Pulmonary artery endothelial cell (primary cell): Measurements from ENCODE around the gene STBD1. TPM values are rescaled to one million over a fixed set of nuclear protein-coding genes. Genes with fewer than 3 reads are reported as not detected.
"Not testable (repeated sequence)": the region's sequence is repeated elsewhere in the genome, so short reads cannot be mapped to it uniquely, and the experiment has no call there.

ENCODE experiments used
- DNase-seq: peaks from one replicate; pipeline ENCODE4 v3.0.0-alpha.2; 2011; ENCODE audit warnings: low read depth, low spot score
- total RNA-seq: library from RNA; depleted of rRNA; stranded (reverse); fragments of >200 nt; gene quantifications from 2 replicates; pipeline ENCODE4 v1.2.3, GENCODE V29; 2014

Gene STBD1
- total RNA-seq, result 2.6 TPM in 2 replicates

GRCh38 chr4:76305971-76306881 is at the start of gene STBD1:
STBD1 (plus strand) TSS chr4:76306733; CDS start chr4:76306770, 37 bp downstream.
- no peak for DNase-seq

DNA sequence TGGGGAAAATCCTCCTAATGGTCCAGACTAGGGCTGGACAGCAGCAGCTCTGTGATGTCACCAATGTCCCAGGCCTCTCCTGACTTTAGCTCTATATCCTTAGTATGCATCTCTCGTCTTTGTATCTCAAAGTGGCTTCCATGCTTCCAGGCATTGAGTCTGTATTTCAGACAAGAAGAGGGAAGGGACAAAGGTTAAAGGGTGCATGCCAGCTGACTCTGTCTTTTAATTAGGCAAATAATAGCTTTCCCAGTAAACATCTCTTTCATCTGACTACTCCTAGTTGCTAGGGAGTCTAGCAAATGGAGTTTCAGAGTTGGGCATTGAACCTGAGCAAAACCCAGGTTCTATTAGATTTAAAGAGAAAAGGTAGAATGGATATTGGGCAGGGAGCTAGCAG is 49.6 kb upstream of the STBD1 start:
- DNase-seq, result no peak

- no peak for DNase-seq
Observed at GRCh38 chr4:76257824-76258223, 48.7 kb upstream of the STBD1 start.

DNA sequence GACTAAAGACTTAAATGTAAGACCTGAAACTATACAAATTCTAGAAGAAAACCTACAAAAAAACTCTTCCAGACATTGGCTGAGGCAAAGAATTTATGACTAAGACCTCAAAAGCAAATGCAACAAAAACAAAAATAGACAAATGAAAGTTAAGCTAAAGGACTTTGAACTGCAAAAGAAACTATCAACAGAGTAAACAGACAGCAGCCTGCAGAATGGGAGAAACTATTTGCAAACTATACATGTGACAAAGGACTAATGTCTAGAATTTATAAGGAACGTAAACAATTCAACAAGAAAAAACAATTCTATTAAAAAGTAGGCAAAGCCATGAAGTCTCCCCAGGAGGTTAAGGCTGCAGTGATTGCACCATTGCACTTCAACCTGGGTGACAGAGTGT is 46.0 kb upstream of the STBD1 start:
- DNase-seq, result no peak

DNA sequence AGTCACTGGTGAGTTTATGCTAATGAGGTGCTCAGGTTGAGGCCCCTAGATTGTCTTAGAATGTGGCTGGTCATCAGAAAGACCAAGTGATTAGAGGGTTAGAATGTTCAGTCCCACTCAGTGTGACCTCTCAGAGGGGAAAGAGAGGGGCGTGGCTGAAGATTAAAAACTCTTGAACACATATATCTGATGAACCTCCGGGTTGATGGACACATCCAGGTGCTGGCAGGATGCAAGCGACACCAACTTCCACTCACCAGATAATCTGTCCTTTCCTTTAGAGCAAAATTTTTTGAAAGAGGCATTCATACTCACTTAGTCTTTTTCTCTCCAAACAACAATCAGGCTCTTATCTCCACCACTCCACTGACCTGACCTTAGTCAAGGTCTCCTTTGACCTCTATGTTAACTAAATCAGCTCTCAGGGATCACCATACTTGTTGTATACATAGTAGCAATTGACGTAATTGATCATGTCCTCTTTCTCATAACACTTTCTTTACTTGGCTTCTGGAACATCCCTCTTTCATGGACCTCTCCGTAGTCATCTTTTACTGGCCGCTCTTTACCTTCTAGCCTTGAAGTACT is 40.8 kb upstream of the STBD1 start:
- DNase-seq, result no peak

DNA sequence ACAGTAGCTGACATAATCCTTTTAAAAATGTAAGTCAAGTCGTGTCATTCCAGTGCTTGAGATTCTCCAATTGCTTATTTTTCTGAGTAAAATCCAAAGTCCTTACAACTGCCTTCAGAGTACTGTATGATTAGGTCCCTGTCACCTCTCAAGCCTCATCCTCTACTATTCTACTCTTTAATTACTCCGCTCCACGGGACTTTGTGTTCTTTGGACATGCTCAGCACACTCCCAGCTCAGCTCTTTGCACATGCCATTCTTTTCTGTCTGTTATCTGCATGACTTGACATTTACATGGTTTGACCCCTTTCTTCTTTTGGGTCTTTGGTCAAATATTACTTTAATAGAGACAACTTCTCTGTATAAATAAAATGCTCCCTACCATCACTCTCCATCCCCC is 39.9 kb upstream of the STBD1 start:
- DNase-seq, result no peak

DNA sequence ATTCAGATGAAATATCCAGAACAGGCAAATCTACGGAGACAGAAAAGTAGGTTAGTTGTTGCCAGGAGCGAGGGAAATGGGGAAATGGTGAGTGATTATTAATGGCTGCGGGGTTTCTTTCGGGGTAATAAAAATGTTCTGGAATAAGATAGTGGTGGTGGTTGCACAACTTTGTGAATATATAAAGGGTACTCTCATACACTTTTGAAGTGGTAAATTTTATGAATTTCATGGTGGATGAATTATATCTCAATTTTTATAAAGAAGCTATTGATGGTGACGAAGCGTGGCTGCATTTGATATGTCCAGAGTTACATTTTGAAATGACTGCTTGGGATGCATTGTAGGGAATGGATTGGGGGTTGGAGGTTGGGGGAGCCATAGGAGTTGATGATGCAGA is 38.7 kb upstream of the STBD1 start:
- no peak for DNase-seq

DNA sequence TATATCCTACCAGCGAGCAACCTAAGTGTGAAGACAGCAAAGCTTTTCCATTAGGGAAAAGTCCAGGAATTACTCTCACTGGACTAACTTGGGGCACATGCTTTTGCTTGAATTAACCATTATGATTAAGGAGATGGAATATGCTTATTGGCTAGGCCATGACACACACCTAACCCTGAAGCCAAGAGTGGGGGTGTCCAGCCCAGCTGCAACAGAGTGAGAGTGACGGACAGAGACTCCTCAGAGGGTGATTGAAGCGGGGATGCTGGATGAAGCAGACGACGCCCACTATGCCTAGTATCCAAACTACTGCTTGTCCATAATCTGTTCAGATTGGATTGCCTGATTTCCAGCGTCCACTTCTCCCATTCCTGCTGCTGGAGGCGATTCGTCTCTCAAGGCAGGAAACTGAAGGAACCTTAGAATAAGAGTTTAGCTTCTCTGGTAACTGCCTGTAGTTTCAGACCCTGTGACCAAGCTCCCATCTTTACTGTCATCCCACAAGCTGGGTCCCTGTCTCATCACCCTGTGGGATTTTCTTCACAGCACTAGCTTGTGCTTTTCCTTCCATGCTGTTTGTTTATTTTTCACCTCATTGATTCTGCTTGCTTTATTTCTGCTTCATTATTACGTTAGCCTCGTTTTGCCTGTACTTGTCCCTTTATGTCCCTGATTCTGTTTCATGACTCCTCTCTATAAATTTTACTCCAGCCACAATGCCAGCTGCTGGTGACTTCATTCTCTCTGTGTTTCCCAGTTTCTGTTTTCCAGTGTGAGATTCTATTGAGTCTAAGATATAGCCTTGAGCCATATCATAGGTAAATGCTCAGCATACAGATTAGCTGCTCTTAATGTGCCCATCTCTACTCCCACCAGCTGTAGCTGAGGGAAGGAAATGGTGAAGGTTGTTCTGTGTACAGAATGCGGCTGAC is 36.0 kb upstream of the STBD1 start:
- no peak for DNase-seq

DNA sequence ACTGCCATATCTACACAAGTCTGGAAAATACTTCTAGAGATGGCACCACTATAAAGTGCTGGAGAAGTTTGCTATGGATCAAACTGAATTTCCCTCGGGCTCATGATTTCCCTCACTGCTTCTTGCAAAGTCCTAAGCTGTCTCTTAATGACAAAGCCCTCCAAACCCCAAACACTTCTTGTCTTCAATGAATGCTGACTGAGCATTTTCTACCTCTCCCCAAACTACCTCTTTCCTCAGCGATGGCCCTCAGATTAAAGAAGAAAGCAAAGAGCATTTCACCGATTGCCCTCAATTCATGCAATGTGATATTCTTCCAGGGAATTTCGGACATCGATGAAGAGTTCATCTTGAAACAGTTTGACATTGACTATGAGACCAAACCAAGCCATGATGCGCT is 35.3 kb upstream of the STBD1 start:
- DNase-seq, result no peak

GRCh38 chr4:76272073-76272472 is 34.5 kb upstream of the STBD1 start:
- DNase-seq, result no peak

DNA sequence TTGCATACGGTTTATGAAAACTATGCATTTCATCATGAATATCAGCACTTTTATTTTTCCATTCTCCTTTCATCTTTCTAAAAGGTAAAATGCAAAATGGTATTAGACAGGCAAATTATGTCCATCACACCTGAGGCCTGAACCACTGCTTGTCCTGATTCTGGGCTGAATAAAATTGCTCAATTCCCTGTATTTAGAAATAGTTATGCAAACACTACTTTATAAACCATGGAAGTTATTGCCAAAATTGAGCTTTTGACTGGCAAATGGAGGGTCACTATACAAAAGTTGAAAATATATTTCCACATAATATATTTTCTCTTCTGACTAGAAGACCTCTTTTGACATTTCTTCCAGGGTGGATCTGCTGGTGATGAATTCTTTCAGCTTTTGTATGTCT is 34.0 kb upstream of the STBD1 start:
- DNase-seq, result no peak

GRCh38 chr4:76272999-76273398 is 33.5 kb upstream of the STBD1 start:
- DNase-seq, result no peak

DNA sequence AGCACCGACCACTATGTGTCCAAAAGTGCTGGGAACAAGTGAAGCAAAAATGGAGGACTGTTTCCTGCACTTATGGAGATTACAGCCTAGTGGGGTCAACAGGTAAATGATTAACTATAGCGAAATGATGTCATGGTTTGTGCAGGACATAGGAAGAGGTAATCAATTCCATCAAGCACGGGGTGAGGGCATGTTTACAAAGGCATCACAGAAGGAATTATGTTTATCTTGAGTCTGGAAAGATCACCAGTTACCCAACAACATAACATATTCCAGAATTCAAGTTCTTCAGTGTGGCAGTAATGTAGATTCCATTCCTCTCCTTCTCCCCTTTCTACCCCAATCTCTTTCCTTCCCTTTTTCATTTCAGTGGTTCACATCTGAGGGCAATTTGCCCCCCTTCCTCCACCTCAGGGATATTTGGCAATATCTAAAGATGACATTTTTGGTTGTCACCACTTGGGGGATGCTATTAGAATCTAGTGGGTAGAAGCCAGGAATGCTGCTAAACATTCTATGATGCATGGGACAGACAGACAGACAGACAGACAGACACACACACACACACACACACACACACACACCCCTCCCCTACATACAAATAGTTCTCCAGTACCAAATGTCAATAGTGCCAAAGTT is 30.9 kb upstream of the STBD1 start:
- no peak for DNase-seq

- DNase-seq, result no peak
Observed at GRCh38 chr4:76276813-76277212, 29.7 kb upstream of the STBD1 start.

DNA sequence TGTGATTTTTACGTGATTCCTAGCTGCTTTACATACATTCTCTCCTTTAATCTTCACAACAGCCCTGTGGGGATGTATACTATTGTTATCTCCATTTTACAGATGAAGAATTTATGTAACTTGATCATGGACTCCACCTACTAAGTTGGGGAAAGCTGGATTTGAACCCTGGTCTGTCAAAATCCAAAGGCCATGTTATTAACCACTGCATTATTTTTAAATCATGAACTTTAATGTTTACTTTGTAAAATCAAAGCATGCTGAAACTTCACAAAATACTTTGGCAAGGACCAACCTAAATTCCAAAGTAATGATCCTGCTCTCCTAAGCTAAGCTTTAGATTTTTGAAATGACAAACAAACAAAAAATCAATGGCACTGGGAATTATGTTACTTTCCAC is 28.9 kb upstream of the STBD1 start:
- DNase-seq, result no peak

- DNase-seq, result no peak
Observed at GRCh38 chr4:76278583-76278982, 27.9 kb upstream of the STBD1 start.

DNA sequence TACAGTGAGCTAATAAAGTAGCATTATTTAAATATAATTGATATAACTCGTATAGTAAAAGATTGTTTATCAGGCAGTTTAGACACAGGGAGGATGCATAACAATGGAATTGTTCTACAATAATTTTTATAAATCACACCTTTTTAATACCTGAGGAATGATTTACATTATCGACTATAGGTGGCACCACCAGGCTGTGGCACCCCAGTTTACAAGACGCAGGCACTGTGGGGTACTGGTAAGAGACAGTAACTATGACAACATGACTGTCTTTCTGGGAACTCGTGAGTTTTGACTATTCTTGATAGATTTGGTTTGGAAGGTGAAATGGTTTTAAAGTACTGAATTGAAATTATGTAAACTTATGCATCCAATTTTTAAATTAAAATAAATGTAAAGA is 27.1 kb upstream of the STBD1 start:
- DNase-seq, result no peak

DNA sequence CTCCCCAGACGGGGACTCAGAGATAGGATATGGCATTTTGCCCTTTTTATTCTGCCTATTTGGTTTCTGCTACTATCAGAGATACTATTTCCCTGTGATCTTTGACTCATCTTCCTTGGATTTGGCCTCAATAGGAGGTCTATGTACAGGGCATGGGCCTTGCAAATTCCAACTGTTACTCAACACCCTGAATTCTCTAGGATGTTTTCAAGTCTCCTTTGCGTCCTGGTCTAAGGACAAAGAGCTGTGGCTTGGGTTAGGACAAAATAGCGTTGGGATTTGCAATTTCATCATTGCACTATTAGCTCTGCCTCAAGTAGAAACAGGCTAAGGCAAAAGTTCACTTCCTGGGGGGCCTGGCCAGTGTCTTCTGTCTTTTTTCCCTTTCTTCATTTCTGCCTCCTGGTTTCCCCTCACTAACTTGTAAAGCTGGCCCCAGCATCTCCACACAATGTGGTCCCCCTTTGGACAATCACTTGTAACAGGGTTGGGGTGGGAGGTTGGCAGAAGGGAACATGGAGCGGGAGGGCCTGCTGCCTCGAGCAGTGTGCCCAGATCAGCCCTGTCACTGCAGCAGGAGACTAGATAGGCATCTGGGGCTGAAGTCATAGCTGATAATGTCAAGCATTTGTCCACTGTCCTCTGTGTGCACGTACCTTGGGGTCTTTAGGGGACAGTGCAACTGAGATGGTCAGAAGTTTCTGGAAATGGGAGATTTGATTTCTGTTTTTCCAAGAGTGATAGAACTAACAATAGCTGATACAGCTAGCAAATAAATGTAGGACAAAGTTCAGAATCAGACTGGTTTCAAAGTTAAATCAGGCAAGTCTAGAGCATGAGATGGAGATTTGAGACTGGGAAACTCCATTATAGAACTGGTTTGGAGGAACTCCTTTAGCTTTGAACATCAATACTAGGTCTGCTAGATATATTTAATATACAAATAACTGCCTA is 25.8 kb upstream of the STBD1 start:
- no peak for DNase-seq

GRCh38 chr4:76281594-76281993 is 24.9 kb upstream of the STBD1 start:
- DNase-seq, result not testable (repeated sequence)

DNA sequence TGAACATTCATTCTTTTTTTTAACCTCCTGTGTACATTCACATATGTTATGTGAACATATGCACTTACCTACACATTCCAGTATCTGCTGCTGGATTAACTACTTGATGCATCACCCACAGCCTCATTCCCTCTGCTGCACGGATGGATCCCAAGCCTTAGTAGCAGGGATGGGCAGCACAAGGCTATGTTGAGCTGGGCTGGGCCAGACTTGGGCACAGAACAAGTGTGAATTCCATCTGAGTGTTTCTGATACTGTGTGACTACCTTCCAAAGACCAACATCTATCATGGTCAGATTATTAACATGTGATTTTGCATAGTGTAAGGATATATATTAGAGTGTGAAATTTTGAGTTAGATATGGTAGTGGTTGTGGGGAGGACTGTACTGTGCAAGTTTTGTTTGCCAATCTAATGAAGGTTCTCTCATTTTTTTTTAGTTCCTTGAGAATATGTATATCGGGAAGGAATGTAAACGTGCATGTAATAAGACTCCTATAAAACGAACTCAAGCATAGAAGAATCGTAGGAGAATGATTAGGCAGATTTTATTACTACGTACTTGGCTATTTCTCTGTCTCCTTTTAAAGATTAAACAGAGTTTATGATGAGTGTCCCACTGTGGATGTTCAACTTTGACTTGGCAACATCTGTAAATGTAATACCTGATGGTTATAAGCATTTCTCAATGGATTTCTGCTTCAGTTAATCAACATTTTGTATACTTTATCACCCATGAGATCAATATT is 23.4 kb upstream of the STBD1 start:
- no peak for DNase-seq
